Activated CD8-positive, alpha-beta memory T cell treated with anti-CD3 and anti-CD28 coated beads, Interleukin-2, amount 50 U/mL, for 4 hours (primary cell): Measurements from ENCODE around the gene RBFOX2.
"Not testable (repeated sequence)": the region's sequence is repeated elsewhere in the genome, so short reads cannot be mapped to it uniquely, and the experiment has no call there.

Experiments
- DNase-seq: peaks from one replicate; pipeline ENCODE4 v3.0.0-alpha.2; 2020

RBFOX2 gene

DNA sequence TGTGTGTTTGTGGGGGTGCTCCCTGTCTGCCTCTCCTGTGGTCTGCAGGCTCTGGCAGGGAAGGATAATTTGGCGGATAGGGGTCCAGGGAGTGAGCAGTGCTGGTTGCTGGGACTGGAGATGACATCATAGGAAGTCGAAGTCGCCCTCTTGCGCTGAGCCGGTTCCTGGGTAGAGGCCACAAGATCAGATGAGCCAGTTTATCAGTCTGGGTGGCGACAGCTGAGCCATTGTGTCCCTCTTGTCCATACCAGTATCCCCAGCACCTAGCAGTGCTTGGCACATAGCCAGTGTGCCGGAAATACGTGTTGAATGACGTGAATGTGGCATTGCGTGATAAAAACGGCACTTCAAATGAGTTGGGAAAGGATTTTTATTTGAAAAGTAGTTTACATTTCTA, 301.2 kb downstream of the RBFOX2 start:
- DNase-seq = no peak

DNA sequence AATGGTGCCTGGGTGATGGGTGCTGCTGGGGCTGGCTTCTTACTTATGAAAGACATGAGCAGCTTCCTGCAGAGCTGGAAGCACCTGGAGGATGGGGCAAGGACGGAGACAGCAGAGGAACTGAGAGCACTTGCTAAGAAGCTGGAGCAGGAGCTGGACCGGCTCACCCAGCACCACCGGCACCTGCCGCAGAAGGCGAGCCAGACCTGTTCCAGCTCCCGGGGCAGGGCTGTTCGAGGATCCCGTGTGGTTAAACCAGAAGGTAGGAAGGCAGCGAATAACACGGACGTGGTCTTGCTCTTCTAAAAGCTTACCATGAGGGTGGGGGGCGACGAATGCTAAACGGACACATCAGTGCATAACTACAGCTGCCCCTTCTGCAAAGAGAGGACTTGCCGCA, 301.7 kb downstream of the RBFOX2 start:
- DNase-seq = no peak

DNA sequence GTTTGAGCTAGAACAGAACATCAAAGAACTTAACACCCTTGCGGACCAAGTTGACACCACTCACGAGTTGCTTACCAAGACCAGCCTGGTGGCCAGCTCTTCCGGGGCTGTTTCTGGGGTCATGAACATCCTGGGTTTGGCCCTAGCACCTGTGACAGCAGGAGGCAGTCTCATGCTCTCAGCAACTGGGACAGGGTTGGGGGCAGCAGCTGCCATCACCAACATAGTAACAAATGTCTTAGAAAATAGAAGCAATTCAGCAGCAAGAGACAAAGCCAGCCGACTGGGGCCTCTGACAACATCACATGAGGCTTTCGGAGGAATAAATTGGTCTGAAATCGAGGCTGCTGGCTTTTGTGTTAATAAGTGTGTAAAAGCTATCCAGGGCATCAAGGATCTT, 302.2 kb downstream of the RBFOX2 start:
- no peak for DNase-seq

DNA sequence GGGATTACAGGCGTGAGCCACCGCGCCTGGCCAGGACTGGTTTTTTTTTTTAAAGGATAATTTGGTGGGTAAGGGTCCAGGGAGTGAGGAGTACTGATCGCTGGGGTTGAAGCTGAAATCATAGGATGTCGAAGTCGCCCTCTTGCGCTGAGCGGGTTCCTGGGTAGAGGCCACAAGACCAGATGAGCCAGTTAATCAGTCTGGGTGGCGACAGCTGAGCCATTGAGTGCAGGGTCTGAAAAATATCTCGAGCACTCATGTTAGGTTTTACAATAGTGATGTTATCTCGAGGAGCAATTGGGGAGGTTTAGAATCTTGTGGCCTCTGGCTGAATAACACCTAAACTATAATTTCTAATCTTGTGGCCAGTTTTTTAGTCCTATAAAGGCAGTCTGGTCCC, 303.1 kb downstream of the RBFOX2 start:
- DNase-seq = no peak

DNA sequence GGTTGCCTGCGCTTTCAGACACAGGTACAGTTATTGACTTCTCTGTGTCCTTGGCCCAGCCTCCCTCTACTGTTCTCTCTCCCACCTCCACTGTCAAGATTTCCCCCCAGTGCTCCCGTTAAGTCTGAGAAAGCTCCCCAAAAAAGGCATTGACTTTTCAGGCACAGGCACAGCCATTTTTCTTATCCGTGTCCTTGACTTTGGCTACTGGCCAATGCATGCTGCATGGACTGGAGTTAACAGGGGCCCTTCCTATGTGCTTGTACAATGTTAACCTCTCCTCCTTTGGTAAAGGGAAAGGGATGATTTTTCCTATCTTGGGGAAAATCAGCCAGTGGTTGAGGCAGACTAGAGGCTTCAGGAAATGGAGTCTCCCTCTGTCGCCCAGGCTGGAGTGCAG, 306.7 kb downstream of the RBFOX2 start:
- no peak for DNase-seq

DNA sequence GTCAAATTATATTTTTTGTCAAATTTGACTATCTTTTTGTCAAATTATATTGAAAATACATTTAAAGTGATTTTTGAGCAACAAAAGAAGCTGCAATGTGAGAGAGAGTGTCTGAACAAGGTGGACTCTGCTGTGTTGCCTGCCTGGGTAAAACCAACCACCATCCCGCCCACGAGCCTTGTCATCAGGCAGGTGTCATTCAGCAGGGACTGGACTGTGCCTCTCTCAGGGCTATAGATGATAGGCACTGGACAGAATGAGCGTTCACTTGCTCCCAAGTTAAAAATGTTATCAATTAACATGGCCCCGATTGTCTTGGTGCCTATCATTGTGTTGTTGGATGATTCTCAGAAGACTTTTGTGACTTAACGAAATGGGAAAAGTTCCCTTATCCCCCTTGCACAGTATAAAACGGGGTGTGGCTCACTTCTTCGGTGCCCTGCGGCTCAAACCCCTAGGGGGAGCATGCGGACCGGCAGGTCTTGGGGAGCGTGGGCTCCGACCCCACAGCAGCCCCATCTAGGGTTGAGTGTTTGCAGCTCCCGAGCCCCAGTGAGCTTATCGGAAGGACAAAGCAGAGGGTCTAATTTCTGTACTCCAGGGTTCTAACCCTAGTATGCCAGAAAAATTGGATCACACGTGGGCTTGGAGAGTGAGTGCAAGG, 309.3 kb downstream of the RBFOX2 start:
- no peak for DNase-seq

DNA sequence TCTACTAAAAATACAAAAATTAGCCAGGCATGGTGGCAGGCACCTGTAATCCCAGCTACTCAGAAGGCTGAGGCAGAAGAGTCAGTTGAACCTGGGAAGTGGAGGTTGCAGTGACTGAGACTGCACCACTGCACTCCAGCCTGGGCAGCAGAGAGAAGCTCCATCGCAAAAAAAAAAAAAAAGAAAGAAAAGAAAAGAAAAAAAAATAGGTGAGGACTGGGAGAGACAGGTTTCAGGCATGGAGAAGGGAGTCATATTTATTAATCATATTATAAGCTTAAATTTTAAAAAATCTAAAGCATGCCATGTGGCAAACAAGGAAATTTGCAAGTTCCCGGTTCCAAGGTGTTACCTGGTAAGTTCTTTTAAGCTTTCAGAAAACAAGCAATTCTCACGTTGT, 311.1 kb downstream of the RBFOX2 start, which contains the start of gene APOL5:
APOL5 (plus strand) TSS at position 301 of the 400 bp plus-strand sequence; CDS start at position 301, 0 bp downstream.
- DNase-seq = no peak

DNA sequence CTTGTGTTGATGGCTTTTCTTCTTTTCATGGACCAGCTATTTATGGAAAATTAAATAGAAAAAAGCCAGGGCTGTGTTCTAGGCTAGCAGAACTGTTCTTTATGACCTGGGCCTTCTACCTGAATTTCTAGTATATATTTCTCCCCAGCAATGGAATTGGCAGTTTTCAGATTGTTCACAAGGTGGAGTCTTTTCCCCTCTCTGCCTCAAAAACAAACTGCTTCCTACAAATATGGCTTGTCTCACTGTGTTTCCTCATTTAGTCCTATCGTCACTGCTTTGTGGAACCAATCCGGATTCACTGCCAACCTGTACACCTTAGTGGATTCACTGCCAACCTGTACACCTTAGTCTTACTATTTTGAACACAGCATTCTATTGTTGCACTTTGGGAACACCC, 316.0 kb downstream of the RBFOX2 start:
- DNase-seq = no peak

DNA sequence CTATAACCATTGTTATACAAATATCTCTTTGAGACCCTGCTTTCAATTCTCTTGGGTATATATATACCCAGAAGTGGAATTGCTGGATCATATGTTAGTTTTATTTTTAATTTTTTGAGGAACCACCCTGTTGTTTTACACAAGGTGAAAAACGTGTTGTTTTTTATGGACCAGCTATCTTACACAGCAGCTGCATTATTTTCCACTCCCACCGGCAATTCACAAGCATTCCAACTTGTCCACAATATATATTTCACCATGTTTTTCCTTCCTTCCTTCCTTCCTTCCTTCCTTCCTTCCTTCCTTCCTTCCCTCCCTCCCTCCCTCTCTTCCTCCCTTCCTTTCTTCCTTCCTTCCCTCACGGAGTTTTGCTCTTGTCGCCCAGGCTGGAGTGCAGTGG, 317.3 kb downstream of the RBFOX2 start:
- no peak for DNase-seq

DNA sequence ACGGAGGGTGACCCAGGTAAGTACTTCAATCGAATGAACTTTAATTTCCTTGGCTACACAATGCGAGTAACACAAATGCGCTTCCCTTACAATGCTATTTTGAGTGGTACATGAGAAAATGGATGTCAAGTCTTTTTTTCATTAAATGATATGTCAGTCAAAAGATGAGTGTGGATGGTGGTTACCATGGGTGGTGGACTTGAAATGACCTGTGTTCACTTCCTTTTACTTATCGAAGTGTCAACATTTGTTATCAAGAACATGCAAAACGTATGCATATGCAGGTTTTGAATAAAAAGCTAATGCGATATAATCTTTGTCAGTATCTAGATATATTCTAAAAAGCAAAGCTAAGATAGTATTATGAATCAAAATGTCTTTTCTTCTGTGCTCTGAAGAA, 319.7 kb downstream of the RBFOX2 start:
- DNase-seq = no peak

DNA sequence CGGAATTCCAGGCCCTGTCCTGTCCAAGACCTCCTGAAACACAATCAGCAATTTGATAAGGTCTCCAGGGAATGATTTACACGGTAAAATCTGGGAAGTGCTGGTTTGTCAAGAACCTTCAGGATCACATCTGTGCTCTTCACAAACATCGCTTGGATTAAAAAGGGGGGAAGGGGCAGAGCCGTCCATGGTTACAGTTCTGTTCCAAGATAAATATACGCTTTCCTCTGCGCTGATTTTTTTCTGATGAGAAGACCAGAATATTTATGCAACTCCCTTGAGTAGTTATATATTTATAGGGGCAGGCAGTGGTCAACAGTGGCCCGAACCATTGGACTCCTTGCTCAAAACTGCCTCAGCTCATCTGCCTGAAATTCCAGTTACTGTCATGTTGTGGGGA, 320.2 kb downstream of the RBFOX2 start:
- no peak for DNase-seq

DNA sequence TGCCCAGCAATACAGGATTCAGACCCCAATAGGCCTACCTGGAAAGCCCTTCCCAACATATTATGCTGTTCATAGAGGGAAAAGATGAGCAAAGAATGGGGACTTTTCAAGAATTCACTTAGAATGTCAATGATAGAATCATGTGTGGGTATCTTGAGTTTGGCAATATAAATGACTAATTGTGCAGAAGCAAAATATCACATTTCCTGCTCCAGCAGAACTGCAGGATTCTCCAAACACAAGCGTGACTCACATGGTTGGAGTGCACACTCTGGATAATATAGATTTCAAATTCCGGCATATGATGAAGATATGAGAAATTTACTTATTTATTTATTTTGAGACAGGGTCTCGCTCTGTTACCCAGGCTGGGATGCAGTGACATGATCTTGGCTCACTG, 323.5 kb downstream of the RBFOX2 start:
- DNase-seq = no peak

DNA sequence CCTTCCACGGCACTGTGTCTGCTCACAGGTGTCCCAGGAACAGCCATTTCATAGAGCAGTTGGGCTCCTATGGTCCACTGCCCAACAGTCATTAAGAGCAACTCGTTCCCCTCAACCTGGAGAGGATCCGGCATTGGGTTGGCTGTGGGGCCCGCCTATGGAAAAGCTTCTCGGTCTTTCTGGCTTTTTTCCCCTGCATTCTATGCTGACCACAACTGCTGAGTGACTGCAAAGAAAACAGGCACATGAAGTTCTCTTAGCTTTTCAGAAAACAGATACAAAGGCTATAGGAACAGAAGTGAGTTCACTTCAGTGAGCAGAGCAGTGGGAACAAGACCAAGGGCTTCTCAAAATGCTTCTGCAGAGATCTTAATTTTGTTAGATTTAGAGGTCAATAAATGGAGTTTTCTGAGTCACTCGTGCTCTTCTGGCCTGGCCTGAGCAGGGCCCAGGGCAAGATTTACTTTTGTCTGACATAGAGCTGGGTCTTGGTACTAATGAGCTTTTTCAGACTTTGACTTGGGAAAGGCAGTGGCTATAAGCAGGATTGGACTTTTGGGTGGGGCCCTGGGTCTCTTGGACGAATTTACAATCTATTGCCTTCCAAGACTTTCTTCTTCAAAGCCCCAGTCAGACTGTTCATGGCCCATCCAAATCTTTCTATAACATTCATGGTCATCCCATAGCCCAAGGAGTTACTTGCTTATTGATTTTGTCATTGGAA, 324.6 kb downstream of the RBFOX2 start:
- no peak for DNase-seq

DNA sequence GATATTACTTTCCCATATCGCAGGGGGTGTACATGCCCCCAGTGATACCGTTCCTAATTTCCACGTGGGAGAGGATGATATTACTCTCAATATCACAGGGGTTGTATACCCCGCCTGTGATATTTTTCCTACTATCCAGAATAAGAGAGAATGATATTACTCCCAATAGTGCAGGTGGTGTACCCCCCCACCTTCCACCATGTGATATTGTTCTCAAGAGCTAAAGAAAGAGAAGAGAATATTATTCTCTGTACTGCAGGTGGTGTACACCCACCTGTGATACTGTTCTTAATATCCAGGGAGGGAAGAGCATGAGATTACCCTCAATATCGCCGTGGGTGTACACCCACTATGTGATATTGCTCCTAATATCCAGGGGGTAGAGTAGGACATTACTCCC, 328.8 kb downstream of the RBFOX2 start:
- DNase-seq = not testable (repeated sequence)

DNA sequence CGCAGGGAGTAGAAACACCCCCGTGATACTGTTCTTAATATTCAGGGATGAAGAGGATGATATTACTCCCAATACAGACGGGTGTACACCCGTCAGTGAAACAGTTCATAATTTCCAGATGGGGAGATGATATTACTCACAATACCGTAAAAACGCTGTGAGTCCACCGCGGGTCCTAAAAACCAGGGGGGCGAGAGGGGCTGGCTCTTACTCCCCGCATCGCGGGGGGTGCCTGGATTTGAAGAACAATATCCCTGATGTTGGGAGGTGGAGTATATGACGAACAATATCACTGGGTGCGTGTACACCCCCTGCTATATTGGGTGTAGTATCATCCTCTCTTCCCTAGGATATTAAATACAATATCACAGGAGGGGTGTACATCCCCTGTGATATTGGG, 331.5 kb downstream of the RBFOX2 start:
- no peak for DNase-seq

DNA sequence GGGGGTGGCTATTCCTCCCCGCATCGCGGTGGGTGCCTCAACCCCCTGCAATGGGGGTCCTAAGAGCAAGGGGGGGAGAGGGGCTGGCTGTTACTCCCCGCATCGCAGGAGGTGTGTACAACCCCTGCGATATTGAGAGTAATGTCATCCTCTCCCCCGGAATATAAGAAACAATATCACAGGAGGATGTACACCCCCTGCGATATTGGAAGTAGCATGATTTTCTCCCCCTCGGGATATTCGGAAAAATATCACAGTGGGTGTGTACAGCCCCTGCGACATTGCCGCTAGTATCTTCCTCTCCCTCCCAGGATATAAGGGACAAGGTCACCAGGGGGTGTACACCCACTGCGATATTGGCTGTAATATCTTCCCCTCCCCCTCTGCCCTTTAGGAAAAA, 333.4 kb downstream of the RBFOX2 start:
- DNase-seq = no peak

DNA sequence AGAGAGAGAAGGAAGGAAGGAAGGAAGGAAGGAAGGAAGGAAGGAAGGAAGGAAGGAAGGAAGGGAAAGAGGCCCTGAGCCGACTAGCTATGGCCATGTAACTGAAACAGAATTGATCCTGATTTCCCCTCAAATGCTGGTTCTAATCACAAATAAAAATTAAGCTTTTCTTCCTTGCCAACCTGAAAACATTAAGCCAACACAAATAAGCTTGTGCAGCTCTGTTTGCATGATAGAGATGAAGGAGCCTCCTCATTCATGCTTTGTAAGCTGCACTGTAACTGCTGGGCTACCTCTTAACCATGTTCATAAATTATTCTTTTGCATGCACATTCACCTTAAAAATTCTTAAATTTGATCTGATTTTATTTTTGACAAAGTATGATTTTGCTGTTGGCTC, 338.6 kb downstream of the RBFOX2 start:
- no peak for DNase-seq

DNA sequence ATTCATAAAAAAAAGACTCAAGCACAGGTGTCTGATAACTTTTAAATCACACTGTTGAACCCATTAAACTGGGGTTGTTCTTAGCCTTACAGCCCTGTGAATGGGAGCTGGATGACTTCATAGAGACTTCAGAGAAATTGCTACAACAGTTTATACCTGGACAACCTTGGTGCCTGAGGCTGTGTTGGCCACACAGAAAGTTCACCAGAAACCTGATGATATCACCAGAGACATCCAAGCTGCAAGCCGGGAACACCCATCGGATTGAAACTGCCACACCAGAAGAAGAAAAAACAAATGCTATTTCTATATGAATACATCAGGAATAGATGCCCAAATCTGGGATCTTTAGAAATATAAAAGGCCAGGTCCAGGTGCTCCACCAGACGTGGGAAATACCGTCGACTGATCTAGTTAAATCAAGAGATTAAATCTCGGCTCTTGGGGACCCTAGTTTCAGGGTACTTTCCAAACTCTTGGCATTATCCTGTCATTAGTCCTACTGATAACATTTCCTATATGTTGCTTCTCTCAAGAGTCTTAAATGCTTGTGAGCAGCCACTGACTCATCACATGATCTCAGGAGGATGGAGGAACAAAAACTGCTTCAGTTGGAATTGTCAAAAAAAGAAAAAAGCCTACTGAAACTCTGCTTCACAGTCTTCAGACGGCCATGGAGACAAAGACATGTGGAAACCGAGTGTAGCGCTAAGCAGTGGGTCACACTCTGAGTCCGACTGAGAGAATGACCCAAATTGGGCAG, 339.5 kb downstream of the RBFOX2 start:
- no peak for DNase-seq
